ENCODE data around the gene CHST9. TPM values are rescaled to one million over a fixed set of nuclear protein-coding genes. Genes with fewer than 3 reads are reported as not detected.
"Not testable (repeated sequence)": the region's sequence is repeated elsewhere in the genome, so short reads cannot be mapped to it uniquely, and the experiment has no call there.

Gene CHST9, protein sequence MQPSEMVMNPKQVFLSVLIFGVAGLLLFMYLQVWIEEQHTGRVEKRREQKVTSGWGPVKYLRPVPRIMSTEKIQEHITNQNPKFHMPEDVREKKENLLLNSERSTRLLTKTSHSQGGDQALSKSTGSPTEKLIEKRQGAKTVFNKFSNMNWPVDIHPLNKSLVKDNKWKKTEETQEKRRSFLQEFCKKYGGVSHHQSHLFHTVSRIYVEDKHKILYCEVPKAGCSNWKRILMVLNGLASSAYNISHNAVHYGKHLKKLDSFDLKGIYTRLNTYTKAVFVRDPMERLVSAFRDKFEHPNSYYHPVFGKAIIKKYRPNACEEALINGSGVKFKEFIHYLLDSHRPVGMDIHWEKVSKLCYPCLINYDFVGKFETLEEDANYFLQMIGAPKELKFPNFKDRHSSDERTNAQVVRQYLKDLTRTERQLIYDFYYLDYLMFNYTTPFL
- total RNA-seq (2021), result 3.0 and 3.5 TPM in 2 replicates
- long read RNA-seq, full-length matches to known transcripts, result 16 of 23 reads
- long read RNA-seq, partial matches to known transcripts, result 0 of 23 reads
- long read RNA-seq, other reads (novel, unspliced or antisense), result 7 of 23 reads

DNA sequence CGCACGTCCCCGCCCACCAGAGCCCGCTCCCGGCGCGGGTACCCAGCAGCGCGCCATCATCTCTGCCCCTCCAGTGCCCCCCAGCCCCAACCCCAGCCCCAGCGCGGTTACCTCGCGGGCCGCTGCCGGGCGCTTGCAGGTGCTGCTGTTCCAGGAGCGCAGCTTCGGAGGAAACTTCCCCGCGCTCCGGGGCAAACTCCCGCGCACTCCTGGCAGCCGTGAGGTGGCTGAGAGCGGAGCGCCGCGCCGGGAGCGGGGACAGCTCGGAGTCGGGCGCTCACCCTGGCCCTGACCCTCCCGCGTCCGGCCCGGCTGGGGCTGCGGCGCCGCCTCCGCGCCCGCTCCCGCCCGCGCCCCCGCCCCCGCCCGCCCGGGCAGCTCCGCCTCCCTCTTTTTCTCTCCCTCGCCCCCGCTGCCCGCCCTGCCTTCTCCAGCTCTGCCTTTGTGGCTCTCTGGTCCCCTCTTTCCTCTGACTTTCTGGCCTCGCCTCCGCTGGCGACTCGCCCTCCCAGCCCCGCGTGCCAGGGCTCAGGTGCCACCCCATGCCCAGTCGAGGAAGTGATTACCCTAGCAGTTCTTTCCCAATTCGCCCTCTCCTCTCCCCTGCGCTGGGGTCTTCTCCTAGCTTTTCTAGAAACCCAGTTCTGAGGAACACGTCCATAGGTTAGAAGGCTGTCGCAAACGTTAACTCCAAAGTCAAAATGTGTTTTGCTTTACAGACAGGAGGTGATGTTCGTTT, at the start of gene CHST9:
Gene CHST9 (minus strand): TSS at position 284 of the 739 bp plus-strand sequence. CDS start 42,499 bp downstream, outside the sequence.
- Histone ChIP-seq H3K4ac (ENCODE audit: low read depth, low read length) (no peak within 1 kb of the TSS), H3K4me2 (ENCODE audit: insufficient read depth, insufficient read length, low read length) (peak within 1 kb of the TSS; percentile 55), H3K23me2 (ENCODE audit: insufficient read length, low read depth, low read length, poor library complexity, severe bottlenecking) (peaks cover 5% of the 10 kb centered on the region), H3K56ac (ENCODE audit: insufficient read length, low read depth, low read length) (no peak within 1 kb of the TSS), H4K20me1 (ENCODE audit: control insufficient read depth, insufficient read depth, insufficient read length) (no peaks in the 10 kb centered on the region), H3K23ac (ENCODE audit: insufficient read length, low read depth, low read length) (no peak within 1 kb of the TSS), H2BK120ac (ENCODE audit: low read depth, low read length, poor library complexity, severe bottlenecking) (no peak within 1 kb of the TSS), H3T11ph (ENCODE audit: low read length) (no peak within 1 kb of the TSS), H4K8ac (replicated peaks; ENCODE audit: insufficient read length, low read depth, low read length) (no peak within 1 kb of the TSS), H4K5ac (ENCODE audit: insufficient read length, low read depth, low read length) (no peak within 1 kb of the TSS), H2BK20ac (ENCODE audit: low read depth, low read length, poor library complexity, severe bottlenecking) (no peak within 1 kb of the TSS), H3K14ac (ENCODE audit: insufficient read depth, low read length) (peak within 1 kb of the TSS; percentile 67; the same call in 1 of the 2 replicates), H3K18ac (ENCODE audit: insufficient read length, low read depth, low read length) (no peak within 1 kb of the TSS), H3K9ac (ENCODE audit: extremely low read depth, insufficient read length, low read length) (peak within 1 kb of the TSS; percentile 46), H2AFZ (ENCODE audit: low read length) (peak within 1 kb of the TSS; percentile 71), H2BK15ac (ENCODE audit: low read depth, low read length) (no peak within 1 kb of the TSS), H2AK5ac (ENCODE audit: insufficient read length, low read length) (no peak within 1 kb of the TSS), H4K91ac (ENCODE audit: insufficient read length, low read depth, low read length) (no peak within 1 kb of the TSS), H3K79me1 (ENCODE audit: insufficient read depth, low read depth, low read length, poor library complexity, severe bottlenecking) (no peaks in the 10 kb centered on the region), H3K27ac (ENCODE audit: insufficient read length, low read depth, low read length) (no peak within 1 kb of the TSS), H3K79me2 (ENCODE audit: insufficient read depth, low read length) (no peaks in the 10 kb centered on the region), H3K4me1 (ENCODE audit: insufficient read depth, low read length) (no peaks in the 10 kb centered on the region), H2BK12ac (ENCODE audit: insufficient read length, low read depth, low read length) (no peak within 1 kb of the TSS), H3K9me3 (ENCODE audit: control insufficient read depth, low read depth, low read length) (no peaks in the 10 kb centered on the region), H3K27me3 (ENCODE audit: insufficient read depth, low read length) (no peaks in the 10 kb centered on the region), H2BK5ac (ENCODE audit: insufficient read length, low read length) (no peak within 1 kb of the TSS)
- Mint-ChIP-seq H3K9me3 (no peaks in the 10 kb centered on the region), H3K27ac (no peak within 1 kb of the TSS), H3K27me3 (ENCODE audit: low read depth) (peaks cover 27% of the 10 kb centered on the region), H3K4me3 (peak within 1 kb of the TSS; percentile 78 to 87), H3K4me1 (peaks cover 16 to 19% of the 10 kb centered on the region in 2 experiments), H3K36me3 (ENCODE audit: insufficient read depth in 1 of 3, low read depth in 3 of 3) (no peaks in the 10 kb centered on the region)
- peak; percentile 75 for DNase-seq
- TF ChIP-seq, protein P1, sequence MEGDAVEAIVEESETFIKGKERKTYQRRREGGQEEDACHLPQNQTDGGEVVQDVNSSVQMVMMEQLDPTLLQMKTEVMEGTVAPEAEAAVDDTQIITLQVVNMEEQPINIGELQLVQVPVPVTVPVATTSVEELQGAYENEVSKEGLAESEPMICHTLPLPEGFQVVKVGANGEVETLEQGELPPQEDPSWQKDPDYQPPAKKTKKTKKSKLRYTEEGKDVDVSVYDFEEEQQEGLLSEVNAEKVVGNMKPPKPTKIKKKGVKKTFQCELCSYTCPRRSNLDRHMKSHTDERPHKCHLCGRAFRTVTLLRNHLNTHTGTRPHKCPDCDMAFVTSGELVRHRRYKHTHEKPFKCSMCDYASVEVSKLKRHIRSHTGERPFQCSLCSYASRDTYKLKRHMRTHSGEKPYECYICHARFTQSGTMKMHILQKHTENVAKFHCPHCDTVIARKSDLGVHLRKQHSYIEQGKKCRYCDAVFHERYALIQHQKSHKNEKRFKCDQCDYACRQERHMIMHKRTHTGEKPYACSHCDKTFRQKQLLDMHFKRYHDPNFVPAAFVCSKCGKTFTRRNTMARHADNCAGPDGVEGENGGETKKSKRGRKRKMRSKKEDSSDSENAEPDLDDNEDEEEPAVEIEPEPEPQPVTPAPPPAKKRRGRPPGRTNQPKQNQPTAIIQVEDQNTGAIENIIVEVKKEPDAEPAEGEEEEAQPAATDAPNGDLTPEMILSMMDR (conservative IDR thresholded peaks at IDR 0.05), result no peak
- no CpG with 5 or more reads among the region's 67 CpGs for WGBS (ENCODE audit: extremely low coverage, insufficient read length, low lambda C conversion rate)

DNA sequence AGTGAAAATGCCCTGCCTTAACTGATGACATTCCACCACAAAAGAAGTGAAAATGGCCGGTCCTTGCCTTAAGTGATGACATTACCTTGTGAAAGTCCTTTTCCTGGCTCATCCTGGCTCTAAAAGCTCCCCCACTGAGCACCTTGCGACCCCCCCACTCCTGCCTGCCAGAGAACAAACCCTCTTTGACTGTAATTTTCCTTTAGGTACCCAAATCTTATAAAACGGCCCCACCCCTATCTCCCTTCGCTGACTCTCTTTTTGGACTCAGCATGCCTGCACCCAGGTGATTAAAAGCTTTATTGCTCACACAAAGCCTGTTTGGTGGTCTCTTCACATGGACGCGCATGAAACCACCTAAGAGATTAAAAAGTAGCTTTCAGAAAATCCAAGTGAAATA, 47.2 kb upstream of the CHST9 start:
- peak overlapping the region; percentile 71 for H3K27ac ChIP-seq (ENCODE audit: insufficient read length, low read depth, low read length)
- not testable (repeated sequence) for H3K4me1 ChIP-seq (ENCODE audit: insufficient read depth, low read length); H3K9me3 ChIP-seq (ENCODE audit: control insufficient read depth, low read depth, low read length); H2BK20ac ChIP-seq (ENCODE audit: low read depth, low read length, poor library complexity, severe bottlenecking); H3K14ac ChIP-seq (ENCODE audit: insufficient read depth, low read length); H2AK5ac ChIP-seq (ENCODE audit: insufficient read length, low read length); H3K23me2 ChIP-seq (ENCODE audit: insufficient read length, low read depth, low read length, poor library complexity, severe bottlenecking); H3K9me3 Mint-ChIP-seq; H3K27me3 Mint-ChIP-seq (ENCODE audit: low read depth); H3K56ac ChIP-seq (ENCODE audit: insufficient read length, low read depth, low read length); H2BK12ac ChIP-seq (ENCODE audit: insufficient read length, low read depth, low read length); H2BK15ac ChIP-seq (ENCODE audit: low read depth, low read length); H4K5ac ChIP-seq (ENCODE audit: insufficient read length, low read depth, low read length); H4K91ac ChIP-seq (ENCODE audit: insufficient read length, low read depth, low read length); H3K4ac ChIP-seq (ENCODE audit: low read depth, low read length); H2BK120ac ChIP-seq (ENCODE audit: low read depth, low read length, poor library complexity, severe bottlenecking); H3T11ph ChIP-seq (ENCODE audit: low read length); H3K4me2 ChIP-seq (ENCODE audit: insufficient read depth, insufficient read length, low read length); H3K23ac ChIP-seq (ENCODE audit: insufficient read length, low read depth, low read length); H4K8ac ChIP-seq (replicated peaks; ENCODE audit: insufficient read length, low read depth, low read length); H3K79me1 ChIP-seq (ENCODE audit: insufficient read depth, low read depth, low read length, poor library complexity, severe bottlenecking); H2AFZ ChIP-seq (ENCODE audit: low read length); H3K36me3 Mint-ChIP-seq (ENCODE audit: insufficient read depth in 1 of 3, low read depth in 3 of 3); H3K18ac ChIP-seq (ENCODE audit: insufficient read length, low read depth, low read length); H2BK5ac ChIP-seq (ENCODE audit: insufficient read length, low read length); H4K20me1 ChIP-seq (ENCODE audit: control insufficient read depth, insufficient read depth, insufficient read length); H3K27me3 ChIP-seq (ENCODE audit: insufficient read depth, low read length); H3K79me2 ChIP-seq (ENCODE audit: insufficient read depth, low read length); H3K9ac ChIP-seq (ENCODE audit: extremely low read depth, insufficient read length, low read length)
- H3K4me1 Mint-ChIP-seq, result peaks cover 35 to 42% of the 10 kb centered on the region in 2 experiments
- DNase-seq, result peak; percentile 50
- H3K4me3 Mint-ChIP-seq, result peak overlapping the region in 1 of 2 experiments; percentile 50; a peak in 1 of 5 replicates
- peak overlapping the region; percentile 82 to 97 (median 88) for H3K27ac Mint-ChIP-seq
- no CpG with 5 or more reads among the region's 6 CpGs for WGBS (ENCODE audit: extremely low coverage, insufficient read length, low lambda C conversion rate)

All from H9 (cell line).